8988T (cell line): ENCODE data around the gene SRPK3.
A peak's percentile ranks its signal among the peaks of the same experiment; 100 is the strongest.

Experiments
- DNase-seq: peaks from one replicate; pipeline ENCODE4 v3.0.0; 2011

The SRPK3 gene

DNA sequence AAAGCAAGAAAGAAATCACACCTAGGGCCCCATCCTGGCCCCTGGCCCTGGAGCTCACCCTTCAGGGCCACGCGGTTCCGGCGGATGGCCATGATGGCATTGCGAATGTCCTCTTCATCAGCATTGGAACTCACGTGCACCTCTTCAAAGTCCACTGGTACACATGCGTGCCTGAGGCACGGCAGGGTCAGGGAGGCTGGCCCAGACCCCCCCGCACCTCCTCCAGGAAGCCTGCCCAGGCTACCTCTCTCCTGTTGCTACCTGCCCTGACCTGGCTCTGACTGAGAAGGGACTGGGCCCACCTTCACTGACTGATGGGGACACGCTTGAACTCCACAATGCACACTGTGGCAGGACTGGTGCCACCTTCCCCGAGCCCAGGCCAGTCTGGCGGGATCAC lies 8.8 kb downstream of the SRPK3 start:
- no peak for DNase-seq

DNA sequence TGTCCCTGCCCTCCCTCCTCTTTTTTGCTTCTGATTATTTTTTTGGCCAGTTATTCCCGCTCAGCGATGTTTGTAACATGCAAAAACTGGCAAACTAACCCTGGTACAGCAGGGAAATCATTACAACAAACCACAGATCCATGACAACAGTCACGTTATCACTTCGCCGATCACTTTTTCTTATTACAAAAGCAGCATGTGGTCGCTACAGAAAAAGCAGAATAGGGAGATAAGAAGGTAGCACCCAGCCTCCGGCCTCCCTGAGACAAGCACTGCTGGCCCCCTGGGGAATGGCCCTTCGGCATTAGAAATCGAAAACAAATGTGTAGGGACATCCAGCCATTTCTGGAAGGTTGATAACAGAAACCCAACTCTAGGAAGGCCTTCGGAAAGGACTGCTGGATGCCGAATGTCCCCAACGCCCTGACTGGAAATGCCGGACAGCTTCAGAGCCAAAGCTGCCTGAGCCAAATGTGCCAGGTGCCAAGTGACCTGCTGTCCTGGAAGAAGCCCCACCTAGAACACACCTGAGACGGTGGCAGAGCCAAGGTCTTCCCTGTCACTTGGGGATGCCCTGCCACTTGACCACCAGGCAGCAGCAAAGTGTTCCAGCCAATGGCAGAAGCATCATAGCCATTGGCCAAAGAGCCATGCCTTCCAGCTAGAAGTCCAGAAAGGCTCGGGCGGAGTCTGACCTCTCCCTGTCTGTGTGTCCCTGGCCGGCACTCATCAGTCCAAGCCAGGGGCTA lies 10.4 kb downstream of the SRPK3 start:
- DNase-seq: no peak

DNA sequence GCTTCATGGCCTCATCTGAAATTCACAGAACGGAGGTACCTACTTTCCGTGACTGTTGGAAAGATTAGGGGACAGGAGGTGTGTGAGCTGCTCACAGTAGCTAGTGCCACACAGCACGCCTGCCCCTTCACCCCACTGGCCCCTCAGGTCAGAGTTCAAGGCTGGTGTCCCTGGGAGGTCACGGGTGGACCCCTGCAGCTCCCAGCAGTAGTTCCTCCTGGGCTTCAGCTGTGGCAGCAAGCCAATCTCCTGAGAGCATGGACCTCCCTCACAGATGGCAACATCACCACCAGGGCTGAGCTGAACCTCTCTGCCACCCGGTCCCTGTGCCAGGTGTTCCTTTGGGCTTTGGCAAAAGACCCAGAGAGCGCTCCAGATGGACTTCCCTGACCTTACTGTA lies 11.5 kb downstream of the SRPK3 start:
- DNase-seq: no peak

DNA sequence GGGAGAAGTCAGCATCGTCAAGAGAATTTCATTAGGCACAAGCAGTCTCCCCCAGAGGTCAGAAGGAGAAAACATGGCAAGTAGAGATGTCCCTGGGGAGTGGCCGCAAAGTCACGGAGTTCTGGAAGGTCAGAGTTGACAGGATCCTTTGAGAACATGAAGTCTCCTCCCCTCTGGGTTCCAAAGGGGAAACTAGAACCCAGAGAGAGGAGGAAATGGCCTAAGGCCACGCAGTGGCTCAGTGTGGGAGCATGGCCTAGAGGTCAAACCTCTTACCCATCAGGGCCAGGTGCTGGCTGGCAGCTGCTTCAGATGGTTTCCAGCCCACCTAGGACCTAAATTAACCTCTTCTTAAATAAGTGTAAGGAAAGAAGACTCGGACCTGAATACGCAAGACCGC lies 12.4 kb downstream of the SRPK3 start:
- DNase-seq: no peak

DNA sequence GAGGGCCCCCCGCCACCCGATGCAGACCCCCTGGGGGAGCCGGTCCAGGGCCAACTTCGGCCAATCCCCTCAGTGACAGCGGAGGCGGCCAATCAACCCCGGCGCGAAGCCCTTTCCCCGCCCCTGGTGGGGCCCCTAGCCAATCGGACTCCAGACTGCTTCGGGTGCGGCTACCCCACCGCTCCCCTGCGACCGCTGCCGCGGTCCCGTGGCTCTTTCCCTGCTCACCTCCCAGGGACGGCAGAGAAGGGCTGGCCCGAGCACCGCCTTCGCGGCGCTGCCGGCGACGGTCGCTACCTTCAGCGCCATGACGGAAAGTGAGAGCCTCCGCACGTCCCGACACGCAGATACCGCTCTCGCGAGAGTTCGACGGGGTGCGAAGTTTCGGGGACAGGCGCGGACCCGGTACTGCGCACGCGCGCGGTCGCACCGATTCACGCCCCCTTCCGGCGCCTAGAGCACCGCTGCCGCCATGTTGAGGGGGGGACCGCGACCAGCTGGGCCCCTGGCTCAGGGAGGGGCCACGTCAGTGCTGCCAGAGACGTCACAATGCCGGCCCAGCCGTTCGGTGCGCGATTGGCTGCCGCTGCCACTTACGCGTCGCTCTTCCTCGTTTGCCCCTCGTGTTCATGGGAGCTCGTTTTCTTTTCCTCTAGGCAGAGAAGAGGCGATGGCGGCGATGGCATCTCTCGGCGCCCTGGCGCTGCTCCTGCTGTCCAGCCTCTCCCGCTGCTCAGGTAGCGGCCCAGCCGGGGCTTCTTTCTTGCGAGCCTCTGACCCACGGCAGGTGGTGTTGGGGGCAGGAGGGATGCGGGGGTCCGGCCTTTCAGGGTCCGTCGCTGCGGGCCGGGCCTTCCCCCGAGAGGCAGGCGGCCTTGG lies 13.4 kb downstream of the SRPK3 start, which contains the start of the genes IDH3G and SSR4:
TSS of gene IDH3G (minus strand) at position 358 of the 879 bp plus-strand sequence. CDS start at position 309, 49 bp downstream.
TSS of gene SSR4 (plus strand) at position 651 of the 879 bp plus-strand sequence. CDS start at position 671, 20 bp downstream.
- DNase-seq: peak; percentile 93

DNA sequence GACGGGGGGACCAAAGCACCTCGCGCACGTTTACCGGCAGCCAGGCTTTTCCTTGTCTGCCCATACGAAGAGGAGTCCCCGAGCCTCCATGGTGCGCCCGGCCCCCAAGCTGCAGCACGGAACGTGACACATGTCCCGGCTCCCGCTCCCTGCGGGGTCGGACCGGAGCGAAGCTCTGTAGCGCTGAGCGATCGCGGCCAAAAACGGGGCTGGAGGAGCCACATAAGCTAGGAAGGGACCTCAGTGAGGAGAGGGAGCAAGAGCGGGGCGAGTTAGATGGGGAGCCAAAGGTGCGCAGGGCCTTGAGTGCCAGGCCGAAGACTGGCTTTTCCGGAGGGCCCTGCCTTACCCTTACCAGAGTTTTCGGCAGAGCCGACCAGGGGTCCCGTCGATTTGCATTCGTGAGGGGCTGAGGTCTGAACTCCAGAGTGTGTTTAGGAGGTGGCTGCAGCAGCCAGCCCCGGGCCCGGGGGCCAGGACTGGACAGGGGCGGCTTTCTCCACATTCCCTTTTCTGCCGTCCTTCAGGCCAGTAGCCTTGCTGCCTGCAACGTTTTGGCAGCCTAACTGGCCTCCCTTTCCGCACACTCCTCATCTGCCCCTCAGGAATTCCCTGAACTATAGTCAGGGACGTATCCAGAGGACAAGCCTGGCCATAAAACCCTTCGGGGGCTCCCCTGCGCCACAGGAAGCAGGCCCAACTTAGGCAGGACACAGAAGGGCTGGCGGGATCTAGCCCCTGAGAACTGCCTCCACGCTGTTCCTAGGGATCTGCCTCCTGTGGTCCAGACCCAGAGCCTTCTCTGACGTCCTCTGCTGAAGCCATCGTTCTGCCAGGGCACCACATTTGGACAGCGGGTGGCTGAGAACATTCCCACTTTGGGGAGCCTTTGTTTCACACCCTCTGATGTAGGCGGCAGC lies 14.3 kb downstream of the SRPK3 start:
- DNase-seq: no peak

DNA sequence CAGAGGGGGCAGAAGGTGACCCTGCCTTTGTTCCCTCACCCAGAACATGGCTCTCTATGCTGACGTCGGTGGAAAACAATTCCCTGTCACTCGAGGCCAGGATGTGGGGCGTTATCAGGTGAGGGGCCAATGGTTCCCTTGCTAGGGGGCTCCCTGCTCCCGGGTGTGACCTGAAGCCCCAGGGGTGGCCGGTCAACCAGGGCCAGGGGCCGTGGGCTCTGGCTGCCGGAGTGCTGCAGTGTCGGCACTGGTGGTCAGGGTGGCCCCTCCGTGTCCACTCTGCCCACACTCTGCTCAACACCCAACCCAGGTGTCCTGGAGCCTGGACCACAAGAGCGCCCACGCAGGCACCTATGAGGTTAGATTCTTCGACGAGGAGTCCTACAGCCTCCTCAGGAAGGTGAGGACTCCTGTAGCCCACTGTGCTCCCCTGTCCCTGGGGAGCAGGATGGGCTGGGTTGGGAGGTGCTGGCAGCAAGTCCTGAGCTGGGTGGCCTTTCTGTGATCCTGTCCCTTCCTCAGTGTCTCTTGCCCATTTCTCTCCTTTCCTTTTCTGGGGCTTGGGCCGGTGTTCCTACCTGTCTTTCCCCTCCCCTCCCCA lies 16.7 kb downstream of the SRPK3 start:
- no peak for DNase-seq

DNA sequence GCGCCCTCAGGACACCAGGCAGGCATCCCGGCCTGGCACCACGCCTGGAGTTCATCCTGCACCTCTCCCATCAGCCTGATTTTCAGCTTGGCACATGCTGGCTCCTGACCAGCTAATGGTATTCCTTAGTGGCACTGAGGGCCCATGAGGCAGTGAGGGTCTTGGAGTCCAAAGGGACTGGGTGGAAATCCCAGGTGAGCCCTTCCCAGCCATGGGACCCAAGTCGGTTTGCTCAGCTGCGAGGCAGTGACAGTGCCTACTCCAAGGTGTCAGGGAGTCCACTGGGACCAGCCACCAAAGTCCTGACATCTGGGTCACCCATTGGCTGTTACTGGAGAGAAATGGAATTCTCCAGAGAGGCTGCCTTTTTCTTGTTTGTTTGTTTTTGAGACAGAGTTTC lies 18.5 kb downstream of the SRPK3 start:
- DNase-seq: no peak

DNA sequence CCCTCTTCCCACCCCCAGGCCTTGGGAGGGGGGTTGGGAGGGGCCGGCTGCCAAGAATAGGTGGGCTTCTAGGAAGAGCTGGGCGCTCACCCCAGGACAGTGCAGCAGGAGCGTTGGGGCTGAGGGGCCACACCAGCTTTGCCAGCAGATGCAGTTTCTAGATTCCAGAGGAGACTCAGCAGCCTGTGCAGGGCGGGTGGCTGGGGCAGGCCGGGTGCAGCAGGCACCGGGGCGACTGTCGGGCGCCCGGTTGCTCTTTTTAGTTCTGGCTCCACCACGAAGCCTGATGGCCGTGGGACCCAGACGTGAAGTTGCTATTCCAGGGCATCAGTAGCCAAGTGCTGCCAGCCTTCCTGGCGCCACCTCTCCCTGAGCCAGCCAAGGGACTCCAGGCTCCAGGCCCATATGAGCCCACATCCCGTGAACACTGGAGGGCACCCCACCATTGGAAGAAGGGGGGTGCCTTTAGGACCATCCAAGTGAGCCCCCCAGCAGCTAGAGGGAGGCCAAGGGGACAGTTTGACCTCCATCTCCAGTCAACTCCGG lies 19.4 kb downstream of the SRPK3 start:
- no peak for DNase-seq

DNA sequence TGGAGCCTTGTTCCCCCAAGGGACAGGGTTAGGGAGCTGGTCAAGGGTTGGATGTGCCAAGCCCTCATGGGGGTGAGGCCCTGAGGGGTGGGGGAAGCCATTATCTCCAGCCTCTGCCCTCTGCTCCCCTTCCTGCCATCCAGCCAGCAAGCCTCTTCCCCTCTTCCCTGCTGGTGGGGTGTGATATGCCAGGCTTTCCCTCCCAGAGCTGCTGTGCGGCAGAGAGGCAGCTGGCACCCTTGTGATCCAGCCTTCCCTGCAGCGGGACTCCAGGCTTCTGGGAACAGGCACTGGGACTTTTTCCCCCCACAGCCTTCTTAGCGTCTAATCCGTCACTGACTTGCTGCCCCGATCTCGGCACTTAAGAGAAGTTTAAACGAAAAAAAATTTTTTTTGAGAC lies 19.9 kb downstream of the SRPK3 start:
- DNase-seq: no peak

DNA sequence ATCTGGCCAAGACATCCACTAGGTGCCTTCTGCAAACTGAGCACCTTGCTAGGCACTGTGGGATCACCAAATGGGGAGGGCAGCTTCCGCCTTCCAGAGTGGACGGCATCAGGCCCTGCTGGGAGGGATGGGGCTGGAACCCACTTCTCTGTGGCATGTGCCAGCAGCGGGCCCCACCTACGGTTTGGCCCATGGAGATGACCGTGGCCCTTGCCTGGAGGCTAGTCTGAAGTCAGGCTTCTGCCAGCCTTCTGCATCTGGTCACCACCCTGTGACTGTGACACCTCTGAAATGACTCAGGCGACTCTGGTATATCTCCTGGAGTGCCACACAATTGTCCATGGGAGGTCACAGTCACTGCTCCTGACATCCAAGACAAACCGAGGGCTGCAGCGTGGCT lies 20.8 kb downstream of the SRPK3 start:
- DNase-seq: no peak

DNA sequence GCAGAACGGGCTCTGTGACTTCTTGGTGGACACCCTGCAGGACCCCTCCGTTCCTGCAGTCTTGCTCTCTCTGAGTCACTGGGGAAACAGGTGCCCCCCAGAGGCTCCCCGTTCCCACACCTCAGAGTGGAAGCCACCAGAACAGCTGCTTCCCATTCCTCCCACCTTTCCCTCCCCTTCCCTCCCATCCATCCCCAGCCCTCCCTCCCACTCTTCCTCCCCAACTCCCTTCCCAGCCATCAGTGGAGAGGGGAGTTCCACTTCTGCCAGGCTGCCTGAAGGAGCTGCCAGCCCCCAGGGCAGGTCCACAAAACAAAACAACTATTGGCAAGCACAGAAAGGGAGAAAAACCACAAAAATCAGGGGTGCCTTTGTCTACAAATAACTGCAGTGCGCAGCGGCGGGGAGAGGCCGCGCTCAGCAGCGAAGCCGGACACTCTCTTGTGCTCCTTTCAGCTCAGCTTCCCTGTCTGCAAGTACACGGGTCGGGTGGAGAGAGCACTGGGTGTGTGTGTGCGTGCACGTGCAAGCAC lies 21.7 kb downstream of the SRPK3 start:
- DNase-seq: no peak

DNA sequence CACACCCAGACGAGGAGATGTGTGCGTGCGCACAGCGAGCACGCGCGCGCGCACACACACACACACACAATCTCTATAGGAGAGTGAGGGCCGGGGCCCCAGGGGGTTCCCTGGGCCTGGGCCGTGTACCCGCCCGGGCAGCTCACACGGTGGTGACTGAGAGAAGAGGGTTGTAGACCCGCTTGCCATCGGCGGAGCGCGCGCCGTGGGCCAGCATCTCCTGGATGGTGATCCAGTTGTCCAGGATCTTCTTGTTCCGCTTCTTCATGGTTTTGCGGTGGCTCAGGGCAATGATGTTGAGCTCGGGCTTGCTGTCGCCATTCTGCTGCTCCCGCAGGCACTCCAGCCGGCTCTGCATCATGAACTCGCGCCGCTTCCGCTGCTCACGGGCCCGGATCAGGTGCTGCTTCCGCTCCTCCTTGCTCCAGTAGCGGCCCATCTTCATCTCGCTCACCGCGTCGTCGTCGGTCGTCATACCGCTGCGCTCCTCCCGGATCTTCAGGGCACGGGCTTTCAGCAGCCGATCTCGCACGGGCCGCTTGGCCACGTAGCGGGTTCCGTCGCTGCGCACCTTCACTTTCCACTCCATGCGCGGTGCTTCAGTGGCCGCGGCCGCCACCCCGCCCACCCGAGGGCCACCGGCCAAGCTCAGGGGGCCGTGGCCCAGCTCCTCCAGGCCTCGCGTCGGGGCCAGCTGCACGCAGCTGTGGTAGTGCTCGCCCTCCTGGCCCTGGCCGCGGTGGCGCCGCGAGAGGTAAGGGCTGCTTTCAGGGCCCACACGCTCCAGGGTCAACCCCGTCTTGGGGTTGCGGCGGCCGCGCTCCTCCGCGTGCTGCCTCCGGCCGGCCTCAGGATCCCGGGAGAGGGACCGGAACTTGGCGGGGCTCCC lies 22.6 kb downstream of the SRPK3 start:
- DNase-seq: no peak

DNA sequence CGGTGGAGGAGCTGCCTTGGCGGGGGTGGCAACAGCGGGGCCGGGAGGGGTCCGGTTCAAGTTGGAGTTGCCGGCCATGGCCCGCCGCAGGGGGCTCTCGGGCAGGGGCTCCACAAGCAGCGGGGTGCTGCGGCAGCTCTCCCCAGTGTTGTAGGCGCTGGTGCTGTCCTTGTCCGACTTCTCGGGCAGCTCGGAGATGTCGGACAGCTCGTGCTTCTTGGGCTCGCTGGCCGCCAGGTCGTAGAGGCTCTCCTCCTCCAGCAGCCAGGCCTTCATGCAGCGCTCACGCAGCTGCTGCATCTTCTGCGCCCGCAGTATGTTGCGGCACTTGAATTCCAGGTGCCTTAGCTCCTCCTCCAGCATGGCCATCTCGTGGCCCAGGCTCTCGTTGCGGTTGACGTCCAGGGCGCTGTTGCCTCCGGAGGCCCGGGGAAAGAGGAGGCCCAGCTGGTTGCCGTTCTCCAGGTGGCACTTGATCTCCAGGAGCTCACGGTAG lies 23.3 kb downstream of the SRPK3 start:
- DNase-seq: no peak

DNA sequence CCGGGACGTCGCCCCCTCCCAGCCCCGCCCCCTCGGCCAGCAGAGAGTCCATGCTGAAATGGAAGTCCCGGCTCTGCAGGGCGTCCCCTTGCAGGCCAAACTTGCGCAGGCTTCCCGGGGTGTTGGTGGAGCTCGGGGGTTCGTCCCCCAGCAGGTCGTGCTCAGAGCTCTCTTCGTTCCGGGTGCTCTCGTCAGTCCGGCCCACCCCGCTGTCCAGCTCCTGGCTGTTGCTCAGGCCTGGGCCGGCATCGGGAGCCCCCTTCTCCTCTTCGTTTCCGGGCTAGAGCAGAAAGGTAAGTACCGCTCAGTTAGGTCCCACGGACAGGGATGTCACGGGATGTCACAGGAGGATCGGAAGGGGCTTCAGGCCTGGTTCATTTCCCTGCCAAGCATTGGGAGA lies 23.8 kb downstream of the SRPK3 start:
- no peak for DNase-seq

DNA sequence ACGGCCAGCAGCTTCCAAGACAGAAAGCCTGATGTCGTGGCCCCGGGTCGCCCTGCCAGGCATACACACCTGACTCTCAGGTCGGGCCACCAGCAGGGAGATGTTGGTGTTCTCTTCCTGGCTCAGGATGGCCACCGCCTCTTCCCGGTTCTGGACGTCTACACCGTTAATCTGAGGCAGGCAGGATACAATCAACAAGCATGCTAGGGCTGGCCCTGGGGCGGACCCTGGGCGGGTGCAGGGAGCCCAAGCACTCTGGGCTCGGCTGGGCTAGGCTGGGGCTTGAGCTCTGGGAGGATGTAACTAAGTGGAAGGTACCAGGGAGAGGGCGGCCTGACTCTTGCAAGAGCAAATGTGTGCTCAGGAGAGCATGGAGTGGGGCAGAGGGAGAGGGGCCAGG lies 24.6 kb downstream of the SRPK3 start:
- no peak for DNase-seq

DNA sequence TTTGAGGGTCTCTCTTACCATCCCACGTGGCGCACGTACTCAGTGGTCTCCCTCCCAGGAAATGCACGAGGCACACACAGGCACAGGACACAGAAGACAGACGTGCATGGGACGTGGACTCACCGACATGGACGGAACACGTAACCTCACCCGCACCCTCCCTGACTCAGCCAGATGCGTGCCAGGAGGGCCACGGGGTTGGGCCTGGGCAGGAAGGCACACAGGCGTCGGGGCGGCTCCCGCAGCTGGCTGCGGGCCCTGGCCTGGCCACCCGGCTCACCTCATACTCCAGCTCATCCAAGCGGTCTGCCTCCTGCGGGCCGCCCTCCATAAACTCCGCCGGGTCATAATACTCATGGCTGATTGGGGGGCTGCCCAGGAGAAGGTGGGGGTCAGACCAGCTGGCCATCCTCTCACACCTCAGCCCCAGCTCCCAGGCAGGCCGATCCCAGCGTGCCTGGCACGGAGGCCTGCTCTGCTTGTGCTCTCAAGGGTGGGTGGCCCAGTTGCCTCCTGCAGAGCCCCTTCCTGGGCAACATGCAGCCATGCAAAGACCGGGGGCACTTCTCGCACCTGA lies 26.2 kb downstream of the SRPK3 start:
- no peak for DNase-seq

DNA sequence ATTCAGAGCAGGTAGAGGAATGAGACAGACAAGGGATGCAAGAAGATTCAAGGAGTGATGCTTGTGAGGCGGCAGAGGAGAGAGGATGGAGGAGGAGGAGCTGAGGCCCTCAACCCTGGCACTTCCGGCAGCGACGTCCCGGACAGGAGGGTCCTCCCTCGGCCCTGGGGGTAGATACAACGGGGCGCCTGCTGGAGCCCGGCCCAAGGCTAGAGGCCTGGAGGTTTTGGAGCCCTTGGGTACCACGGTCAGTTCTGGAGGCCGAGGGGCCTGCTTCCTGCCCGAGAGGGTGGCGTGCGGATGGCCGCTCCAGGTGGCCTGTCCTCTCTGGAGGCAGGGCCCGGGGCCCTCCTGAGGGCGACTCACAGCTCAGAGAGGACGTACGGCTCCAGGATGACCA lies 27.1 kb downstream of the SRPK3 start:
- no peak for DNase-seq

DNA sequence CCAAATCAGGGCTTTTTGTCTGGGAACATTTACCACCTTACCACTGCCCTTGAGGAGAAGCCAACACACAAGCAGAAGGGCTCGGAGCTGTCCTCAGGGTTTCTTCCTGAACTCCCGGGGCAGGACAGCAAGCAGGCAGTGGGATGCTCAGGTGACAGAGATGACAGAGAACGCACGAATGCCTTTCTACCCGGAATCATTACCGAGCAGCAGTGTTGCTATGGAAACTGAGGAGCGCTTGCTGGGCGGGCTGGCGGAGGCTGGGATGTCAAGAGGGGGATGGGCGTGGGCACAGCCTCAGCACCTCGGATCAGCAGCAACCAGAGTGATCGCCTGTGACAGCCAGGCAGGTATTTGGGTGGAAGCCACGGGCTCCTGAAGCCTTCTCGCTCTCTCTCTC lies 31.4 kb downstream of the SRPK3 start:
- DNase-seq: no peak

DNA sequence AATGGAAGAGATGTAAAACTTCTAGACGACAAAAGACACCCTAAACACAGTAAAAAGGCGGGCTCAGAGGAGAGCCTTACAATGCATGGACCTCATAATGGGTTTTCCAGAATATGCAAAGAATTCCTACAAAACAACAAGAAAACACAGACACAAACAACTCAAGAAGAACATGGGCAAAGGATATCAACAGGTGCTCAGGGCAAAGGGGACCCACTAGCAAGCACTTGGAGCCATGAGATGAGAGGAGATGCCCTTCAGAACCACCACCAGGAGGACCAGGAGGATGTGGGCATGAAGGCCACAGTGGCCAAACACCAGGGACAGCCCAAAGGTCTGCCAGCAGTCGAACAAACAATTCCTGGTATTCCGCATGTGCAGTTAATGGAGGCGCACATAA lies 32.3 kb downstream of the SRPK3 start:
- no peak for DNase-seq
